ENCODE measurements around the gene LRRK1.

The LRRK1 gene

DNA sequence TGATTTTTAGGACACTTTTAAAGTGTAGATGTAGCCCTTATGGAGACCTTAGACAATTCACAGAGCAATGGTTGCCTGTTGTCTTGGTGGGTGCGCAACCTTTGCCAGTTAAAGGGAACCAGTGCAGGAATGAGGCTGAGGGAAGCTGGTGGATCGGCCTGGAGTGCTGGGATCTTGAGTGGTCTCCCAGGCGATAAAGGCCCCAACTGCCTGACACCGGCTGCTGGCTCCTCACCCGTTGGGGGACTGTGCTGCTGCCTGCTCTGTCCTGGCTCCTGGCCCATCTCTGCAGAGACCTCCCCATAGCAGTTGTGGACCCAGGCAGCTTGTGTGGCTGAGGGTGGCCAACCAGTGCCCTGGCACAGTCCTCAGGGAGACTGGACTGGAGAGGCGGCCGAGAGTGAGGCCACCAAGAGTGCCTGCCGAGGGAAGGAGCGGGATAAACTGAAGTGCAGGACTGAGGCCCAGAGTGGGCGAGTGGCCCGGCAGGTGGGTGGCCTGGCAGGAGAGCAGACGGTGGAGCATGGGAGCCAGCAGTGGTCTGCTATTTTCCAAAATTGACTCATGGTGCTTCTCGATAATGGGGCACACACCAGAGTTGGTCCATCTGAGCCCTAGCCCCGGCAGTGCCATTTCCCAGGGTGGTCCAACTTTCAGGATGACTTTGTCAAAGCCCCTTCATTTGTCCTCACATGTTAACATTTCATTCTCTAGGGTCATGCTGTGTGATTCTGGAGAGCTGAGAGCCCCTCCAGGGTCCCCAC is 37.4 kb upstream of the LRRK1 start:
- Histone ChIP-seq H3K36me3 (no peaks in the 10 kb centered on the region), H3K4me3 (ENCODE audit: low read depth, low read length) (no peak overlapping the region), H3K27me3 (peaks cover 17% of the 10 kb centered on the region), H3K4me1 (peaks cover 3% of the 10 kb centered on the region; the same call in 1 of the 2 replicates), H3K9me3 (no peaks in the 10 kb centered on the region; the same call in 1 of the 2 replicates)
- no peak for DNase-seq
- TF ChIP-seq, protein P1, sequence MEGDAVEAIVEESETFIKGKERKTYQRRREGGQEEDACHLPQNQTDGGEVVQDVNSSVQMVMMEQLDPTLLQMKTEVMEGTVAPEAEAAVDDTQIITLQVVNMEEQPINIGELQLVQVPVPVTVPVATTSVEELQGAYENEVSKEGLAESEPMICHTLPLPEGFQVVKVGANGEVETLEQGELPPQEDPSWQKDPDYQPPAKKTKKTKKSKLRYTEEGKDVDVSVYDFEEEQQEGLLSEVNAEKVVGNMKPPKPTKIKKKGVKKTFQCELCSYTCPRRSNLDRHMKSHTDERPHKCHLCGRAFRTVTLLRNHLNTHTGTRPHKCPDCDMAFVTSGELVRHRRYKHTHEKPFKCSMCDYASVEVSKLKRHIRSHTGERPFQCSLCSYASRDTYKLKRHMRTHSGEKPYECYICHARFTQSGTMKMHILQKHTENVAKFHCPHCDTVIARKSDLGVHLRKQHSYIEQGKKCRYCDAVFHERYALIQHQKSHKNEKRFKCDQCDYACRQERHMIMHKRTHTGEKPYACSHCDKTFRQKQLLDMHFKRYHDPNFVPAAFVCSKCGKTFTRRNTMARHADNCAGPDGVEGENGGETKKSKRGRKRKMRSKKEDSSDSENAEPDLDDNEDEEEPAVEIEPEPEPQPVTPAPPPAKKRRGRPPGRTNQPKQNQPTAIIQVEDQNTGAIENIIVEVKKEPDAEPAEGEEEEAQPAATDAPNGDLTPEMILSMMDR (IDR thresholded peaks at IDR 0.05; ENCODE audit: low read depth, low read length): no peak

- no peak for DNase-seq
- Histone ChIP-seq H3K9me3 (no peaks in the 10 kb centered on the region; the same call in 1 of the 2 replicates), H3K4me1 (peaks cover 3% of the 10 kb centered on the region; the same call in 1 of the 2 replicates), H3K27me3 (no peaks in the 10 kb centered on the region), H3K4me3 (ENCODE audit: low read depth, low read length) (no peak overlapping the region), H3K36me3 (no peaks in the 10 kb centered on the region)
- TF ChIP-seq, protein P1 (IDR thresholded peaks at IDR 0.05; ENCODE audit: low read depth, low read length): no peak
Observed at GRCh38 chr15:100885116-100885515, 34.0 kb upstream of the LRRK1 start.

GRCh38 chr15:100885811-100886210 is 33.3 kb upstream of the LRRK1 start:
- H3K27me3 ChIP-seq: no peaks in the 10 kb centered on the region
- H3K4me1 ChIP-seq: peaks cover 3% of the 10 kb centered on the region; the same call in 1 of the 2 replicates
- H3K4me3 ChIP-seq (ENCODE audit: low read depth, low read length): no peak overlapping the region
- no peaks in the 10 kb centered on the region for H3K36me3 ChIP-seq
- TF ChIP-seq, protein P1 (IDR thresholded peaks at IDR 0.05; ENCODE audit: low read depth, low read length): no peak
- no peak for DNase-seq
- no peaks in the 10 kb centered on the region; the same call in 1 of the 2 replicates for H3K9me3 ChIP-seq

DNA sequence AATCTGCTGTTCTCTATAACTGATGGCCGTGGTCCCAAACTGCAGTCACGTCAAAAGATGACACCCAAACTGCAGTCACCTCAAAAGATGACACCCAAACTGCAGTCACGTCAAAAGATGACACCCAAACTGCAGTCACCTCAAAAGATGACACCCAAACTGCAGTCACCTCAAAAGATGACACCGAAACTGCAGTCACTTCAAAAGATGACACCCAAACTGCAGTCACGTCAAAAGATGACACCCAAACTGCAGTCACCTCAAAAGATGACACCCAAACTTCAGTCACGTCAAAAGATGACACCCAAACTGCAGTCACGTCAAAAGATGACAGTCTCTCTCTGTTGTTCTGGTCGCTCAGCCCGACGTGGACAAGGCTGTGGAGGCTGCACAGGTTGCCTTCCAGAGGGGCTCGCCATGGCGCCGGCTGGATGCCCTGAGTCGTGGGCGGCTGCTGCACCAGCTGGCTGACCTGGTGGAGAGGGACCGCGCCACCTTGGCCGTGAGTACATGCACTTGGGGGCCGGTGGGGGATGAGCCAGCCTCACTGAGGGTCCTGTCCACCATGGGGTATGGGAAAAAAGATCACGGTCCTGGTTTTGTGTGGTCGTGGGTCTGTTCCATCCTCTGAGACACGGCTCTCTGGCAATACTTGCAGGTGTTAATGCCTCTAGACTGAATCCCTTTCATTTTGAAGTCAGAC is 31.8 kb upstream of the LRRK1 start:
- Histone ChIP-seq H3K36me3 (no peaks in the 10 kb centered on the region), H3K4me1 (peaks cover 3% of the 10 kb centered on the region; the same call in 1 of the 2 replicates), H3K27me3 (no peaks in the 10 kb centered on the region), H3K4me3 (ENCODE audit: low read depth, low read length) (no peak overlapping the region), H3K9me3 (no peaks in the 10 kb centered on the region)
- no peak for DNase-seq
- TF ChIP-seq, protein P1 (IDR thresholded peaks at IDR 0.05; ENCODE audit: low read depth, low read length): no peak

GRCh38 chr15:100889385-100890050 is 29.6 kb upstream of the LRRK1 start:
- DNase-seq: no peak
- H3K4me3 ChIP-seq (ENCODE audit: low read depth, low read length): no peak overlapping the region
- no peaks in the 10 kb centered on the region for H3K9me3 ChIP-seq
- H3K27me3 ChIP-seq: no peaks in the 10 kb centered on the region
- H3K36me3 ChIP-seq: no peaks in the 10 kb centered on the region
- peaks cover 3% of the 10 kb centered on the region; the same call in 1 of the 2 replicates for H3K4me1 ChIP-seq
- TF ChIP-seq, protein P1 (IDR thresholded peaks at IDR 0.05; ENCODE audit: low read depth, low read length): no peak
